Body of pancreas (tissue), 4 donors: ENCODE data around the gene MRPL10. TPM values are rescaled to one million over a fixed set of nuclear protein-coding genes. Genes with fewer than 3 reads are reported as not detected.
A peak's percentile ranks its signal among the peaks of the same experiment; 100 is the strongest.

Experiments used
- ATAC-seq: fragments of 150-250 bp; one replicate; pipeline ENCODE4 v1.9.1; 2016
- DNase-seq, 4 donors: peaks; one replicate each; pipeline ENCODE4 v3.0.0-alpha.2; 2019
- H3K27ac ChIP-seq, 4 donors: fragments of 200-600 bp; sonication (generic); 1 replicate in 3 of 4; 2 replicates in 1 of 4; pipeline versions ENCODE4 v1.5.1 to v1.6.1; 2016 to 2019; ENCODE audit warnings: mild to moderate bottlenecking in 1 of 4, mixed read lengths in 1 of 4, moderate library complexity in 1 of 4
- H3K27me3 ChIP-seq, 2 donors: fragments of 200-600 bp; sonication (generic); one replicate each; pipeline ENCODE4 v1.6.0; 2016; ENCODE audit warnings: mild to moderate bottlenecking in 1 of 2
- H3K36me3 ChIP-seq, 2 donors: fragments of 200-600 bp; sonication (generic); replicated peaks in 1 of 2; 2 replicates each; pipeline ENCODE4 v1.5.1; 2016; ENCODE audit warnings: low read depth in 2 of 2; ENCODE audit not compliant: insufficient read depth in 1 of 2
- H3K4me1 ChIP-seq: fragments of 200-600 bp; sonication (generic); one replicate; pipeline ENCODE4 v1.6.0; 2016
- H3K4me3 ChIP-seq, 2 donors: fragments of 200-600 bp; sonication (generic); 1 replicate in 1 of 2; 2 replicates in 1 of 2; pipeline ENCODE4 v1.5.1; 2016 to 2019
- H3K9me3 ChIP-seq, 3 donors: fragments of 200-600 bp; sonication (generic); 1 replicate in 2 of 3; 2 replicates in 1 of 3; pipeline ENCODE4 v1.5.1; 2016
- POLR2A ChIP-seq, 3 donors: fragments of 450-650 bp; IDR thresholded peaks; one replicate each; pipeline ENCODE4 v1.6.1; 2016; ENCODE audit warnings: antibody characterized with exemption in 3 of 3, mild to moderate bottlenecking in 2 of 3
- WGBS, 2 donors: methylation state at CpG; one replicate each; pipeline ENCODE4 v1.1.5; 2017; 5-methylcytosine and 5-hydroxymethylcytosine counted together
- intact Hi-C: fragments of 100-400 bp; cut with DNase I; formaldehyde crosslinking; loops from one replicate; pipeline ENCODE4 v1.15.1; 2023
- total RNA-seq, 2 donors: library from RNA; depleted of rRNA; stranded (reverse); fragments of >200 nt; gene quantifications; one replicate each; pipeline ENCODE4 v1.1.0, GENCODE V29; 2016
- TF ChIP-seq, protein P1 (sequence below), 7 experiments: fragments of 450-650 bp in 4 of 7; fragments of 200-600 bp in 3 of 7; sonication (generic) in 3 of 7; IDR thresholded peaks; one replicate each; pipeline ENCODE4 v1.5.1; 2016 to 2019; ENCODE audit warnings: antibody characterized with exemption in 7 of 7

MRPL10 gene
- total RNA-seq, 2 donors from 2014 or later: 4.3 to 29.8 TPM

DNA sequence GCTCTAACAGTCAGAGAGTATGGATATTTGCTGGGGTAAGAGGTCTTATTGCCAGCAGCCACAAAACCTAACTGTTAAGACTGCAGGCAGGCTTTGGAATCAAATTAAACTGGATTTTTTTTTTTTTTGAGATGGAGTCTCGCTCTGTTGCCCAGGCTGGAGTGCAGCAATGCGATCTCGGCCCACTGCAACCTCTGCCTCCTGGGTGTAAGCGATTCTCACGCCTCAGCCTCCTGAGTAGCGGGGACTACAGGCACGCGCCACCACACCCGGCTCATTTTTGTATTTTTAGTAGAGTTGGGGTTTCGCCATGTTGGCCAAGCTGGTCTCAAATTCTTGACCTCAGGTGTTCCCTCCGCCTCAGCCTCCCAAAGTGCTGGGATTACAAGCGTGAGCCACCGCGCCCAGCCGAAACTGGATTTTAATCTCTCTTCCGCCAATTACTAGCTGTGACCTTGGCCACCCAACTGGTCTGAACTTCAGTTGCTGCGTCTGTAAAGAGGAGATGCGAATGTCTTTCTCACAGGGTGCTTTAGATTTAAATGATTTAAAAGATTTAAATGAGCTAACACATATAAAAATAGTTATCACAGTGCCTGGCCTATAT, 842 bp downstream of the MRPL10 start:
- Histone ChIP-seq H3K4me3 (peak overlapping the region; percentile 58 to 67), H3K4me1 (peaks cover 20% of the 10 kb centered on the region), H3K27me3 (no peaks in the 10 kb centered on the region), H3K9me3 (no peaks in the 10 kb centered on the region), H3K36me3 (peaks cover 9 to 13% of the 10 kb centered on the region in 2 donors), H3K27ac (peak overlapping the region in 3 of 4 donors; percentile 49 to 78 (median 73))
- intact Hi-C loops: loop anchor here (10.0 kb wide), 1 partner anchor 184 kb away; no protein-coding TSS in a partner anchor
- TF ChIP-seq, protein P1, sequence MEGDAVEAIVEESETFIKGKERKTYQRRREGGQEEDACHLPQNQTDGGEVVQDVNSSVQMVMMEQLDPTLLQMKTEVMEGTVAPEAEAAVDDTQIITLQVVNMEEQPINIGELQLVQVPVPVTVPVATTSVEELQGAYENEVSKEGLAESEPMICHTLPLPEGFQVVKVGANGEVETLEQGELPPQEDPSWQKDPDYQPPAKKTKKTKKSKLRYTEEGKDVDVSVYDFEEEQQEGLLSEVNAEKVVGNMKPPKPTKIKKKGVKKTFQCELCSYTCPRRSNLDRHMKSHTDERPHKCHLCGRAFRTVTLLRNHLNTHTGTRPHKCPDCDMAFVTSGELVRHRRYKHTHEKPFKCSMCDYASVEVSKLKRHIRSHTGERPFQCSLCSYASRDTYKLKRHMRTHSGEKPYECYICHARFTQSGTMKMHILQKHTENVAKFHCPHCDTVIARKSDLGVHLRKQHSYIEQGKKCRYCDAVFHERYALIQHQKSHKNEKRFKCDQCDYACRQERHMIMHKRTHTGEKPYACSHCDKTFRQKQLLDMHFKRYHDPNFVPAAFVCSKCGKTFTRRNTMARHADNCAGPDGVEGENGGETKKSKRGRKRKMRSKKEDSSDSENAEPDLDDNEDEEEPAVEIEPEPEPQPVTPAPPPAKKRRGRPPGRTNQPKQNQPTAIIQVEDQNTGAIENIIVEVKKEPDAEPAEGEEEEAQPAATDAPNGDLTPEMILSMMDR (IDR thresholded peaks at IDR 0.05): no peak
- TF ChIP-seq POLR2A (IDR thresholded peaks at IDR 0.05): no peak
- ATAC-seq (no peak), DNase-seq (no peak)
- 48 to 50% methylated on average over 17 of the region's 18 CpGs for WGBS, 2 donors

DNA sequence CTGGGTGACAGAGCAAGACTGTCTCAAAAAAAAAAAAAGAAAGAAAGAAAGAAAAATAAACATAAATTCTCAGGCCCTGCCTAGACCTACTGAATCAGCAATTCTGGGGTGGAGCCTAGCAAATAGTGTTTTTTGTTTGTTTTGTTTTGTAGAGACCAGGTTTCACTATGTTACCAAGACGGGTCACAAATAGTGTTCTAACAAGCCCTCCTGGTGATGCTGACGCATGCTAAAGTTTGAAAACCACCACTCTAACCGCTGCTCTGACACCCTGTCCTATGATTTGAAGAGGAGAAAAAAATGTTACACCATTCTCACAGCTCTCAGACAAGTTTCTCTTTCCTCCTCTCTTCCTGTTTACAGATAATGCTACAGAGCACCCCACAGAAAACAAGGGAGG, 1.5 kb downstream of the MRPL10 start:
- DNase-seq (no peak), ATAC-seq (no peak)
- Histone ChIP-seq H3K36me3 (peaks cover 9 to 15% of the 10 kb centered on the region in 2 donors), H3K4me3 (no peak overlapping the region), H3K27me3 (no peaks in the 10 kb centered on the region), H3K9me3 (no peaks in the 10 kb centered on the region), H3K4me1 (peaks cover 20% of the 10 kb centered on the region), H3K27ac (no peak overlapping the region)
- intact Hi-C loops: loop anchor here (10.0 kb wide), 1 partner anchor 185 kb away; no protein-coding TSS in a partner anchor
- TF ChIP-seq POLR2A (IDR thresholded peaks at IDR 0.05): no peak
- TF ChIP-seq, protein P1 (IDR thresholded peaks at IDR 0.05): no peak
- WGBS, 2 donors: 62 to 84% methylated on average over 3 of the region's 3 CpGs

DNA sequence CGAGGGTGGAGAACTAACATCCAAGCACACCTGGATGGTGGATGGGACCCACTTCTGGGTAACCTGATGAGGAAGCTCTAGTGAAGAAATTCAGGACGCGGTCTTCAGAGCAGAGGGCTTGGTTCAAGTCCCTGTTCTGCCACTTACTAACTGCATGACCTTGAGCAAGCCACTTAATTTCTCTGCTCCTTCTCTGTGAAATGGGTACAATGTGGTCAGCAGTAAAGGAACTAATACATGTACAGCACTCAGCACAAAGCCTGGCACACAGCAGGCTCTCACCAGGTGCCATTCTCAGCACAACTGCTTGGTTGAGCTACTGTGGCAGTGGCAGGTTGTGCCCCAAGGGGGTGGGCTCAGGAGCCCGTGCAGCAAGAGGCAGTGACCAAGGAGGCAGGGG, 7.8 kb downstream of the MRPL10 start:
- H3K9me3 ChIP-seq: no peaks in the 10 kb centered on the region
- no peaks in the 10 kb centered on the region for H3K27me3 ChIP-seq
- 83 to 85% methylated on average over 4 of the region's 4 CpGs for WGBS, 2 donors
- TF ChIP-seq POLR2A (IDR thresholded peaks at IDR 0.05): no peak
- H3K4me1 ChIP-seq: peaks cover 22% of the 10 kb centered on the region
- DNase-seq (no peak), ATAC-seq (no peak)
- intact Hi-C loops: no loop called here
- no peak overlapping the region for H3K27ac ChIP-seq
- H3K4me3 ChIP-seq: no peak overlapping the region
- H3K36me3 ChIP-seq: peaks cover 9 to 17% of the 10 kb centered on the region in 2 donors

DNA sequence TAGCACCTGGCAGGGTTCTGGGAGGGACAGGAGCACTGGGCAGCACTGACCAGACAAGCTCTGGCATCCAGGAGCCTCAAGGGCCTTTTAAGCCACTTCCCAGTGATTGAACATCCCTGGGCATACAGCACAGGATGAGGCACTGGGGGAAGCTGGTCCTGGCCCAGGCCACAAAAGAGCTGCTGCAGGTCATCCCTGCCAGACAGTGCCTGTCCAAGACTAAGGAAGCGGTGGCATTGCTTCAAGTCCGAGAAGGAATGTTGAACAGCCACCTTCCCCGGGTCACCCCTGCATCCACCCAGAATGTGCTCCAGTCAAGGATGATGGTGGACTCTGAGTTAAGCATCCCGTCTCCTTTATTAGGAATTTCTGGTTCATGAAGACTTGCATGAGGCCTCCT, 8.6 kb downstream of the MRPL10 start:
- Histone ChIP-seq H3K4me1 (peaks cover 22% of the 10 kb centered on the region), H3K27me3 (no peaks in the 10 kb centered on the region), H3K4me3 (no peak overlapping the region), H3K9me3 (no peaks in the 10 kb centered on the region), H3K36me3 (peaks cover 9 to 21% of the 10 kb centered on the region in 2 donors), H3K27ac (peak overlapping the region in 1 of 4 donors; percentile 77)
- intact Hi-C loops: no loop called here
- DNase-seq: no peak
- ATAC-seq: no peak
- no peak for TF ChIP-seq POLR2A (IDR thresholded peaks at IDR 0.05)
- TF ChIP-seq, protein P1 (IDR thresholded peaks at IDR 0.05): no peak
- WGBS, 2 donors: 89 to 91% methylated on average over 4 of the region's 4 CpGs

DNA sequence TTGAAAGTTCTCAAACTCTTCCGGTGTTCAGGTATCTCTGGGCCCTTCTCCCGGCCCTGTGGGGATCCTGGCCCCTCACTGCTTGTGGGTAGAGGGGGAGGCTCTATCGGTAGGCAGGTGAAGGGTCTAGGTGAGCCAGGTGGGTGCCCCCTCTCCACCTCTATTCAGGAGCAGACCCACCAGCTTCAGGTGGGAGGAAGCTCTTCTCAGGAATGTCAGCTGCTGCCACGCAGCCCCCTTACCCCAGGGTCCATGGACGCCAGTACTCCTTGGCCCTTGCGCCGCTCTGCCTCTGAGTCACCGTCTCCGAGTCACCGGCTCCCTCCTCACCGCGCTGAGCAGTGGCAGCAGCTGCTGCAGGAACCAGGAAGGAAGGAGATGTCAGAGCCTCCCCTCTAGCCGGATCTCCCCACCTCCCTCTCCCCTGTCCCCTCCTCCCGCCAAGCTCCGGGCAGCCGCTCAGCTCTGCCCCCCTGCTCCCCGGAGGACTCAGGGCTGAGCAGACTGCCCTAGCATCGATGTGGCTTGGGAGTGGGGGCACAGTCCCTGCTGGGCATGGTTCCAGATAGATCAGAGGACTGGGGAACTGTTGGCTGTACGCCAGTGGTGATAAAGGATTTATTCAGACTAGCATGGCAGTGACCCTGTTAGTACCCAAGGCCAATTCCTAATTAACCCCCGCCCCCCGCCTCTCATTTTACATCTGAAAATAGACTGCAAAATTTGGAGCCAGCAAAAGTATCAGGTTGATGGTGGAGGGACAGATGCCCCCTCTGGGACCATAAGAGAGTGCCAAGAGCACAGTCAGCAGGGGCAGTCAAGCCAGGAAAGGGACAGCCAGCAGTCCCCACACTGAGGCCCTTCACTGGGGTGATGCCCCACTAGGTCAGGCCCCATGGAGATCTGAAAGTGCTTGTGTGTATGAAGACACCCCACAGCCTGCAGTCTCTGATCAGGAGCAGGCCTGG, 9.6 kb downstream of the MRPL10 start, which contains the start of gene OSBPL7:
TSS of gene OSBPL7 (minus strand) at position 371 of the 968 bp plus-strand sequence. CDS start 1,516 bp downstream, outside the sequence.
- Histone ChIP-seq H3K9me3 (no peaks in the 10 kb centered on the region), H3K27ac (peak within 1 kb of the TSS; percentile 53 to 77 (median 70)), H3K27me3 (no peaks in the 10 kb centered on the region), H3K36me3 (peaks cover 8 to 23% of the 10 kb centered on the region in 2 donors), H3K4me3 (peak within 1 kb of the TSS; percentile 59 to 80), H3K4me1 (peaks cover 22% of the 10 kb centered on the region)
- WGBS, 2 donors: 7 to 22% methylated on average over 4 to 20 of the region's 21 CpGs
- intact Hi-C loops: no loop called here
- TF ChIP-seq, protein P1 (IDR thresholded peaks at IDR 0.05): peak in 1 of 7 experiments; percentile 32
- peak; percentile 76 to 86 (median 85) for TF ChIP-seq POLR2A (IDR thresholded peaks at IDR 0.05)
- DNase-seq (peak; percentile 81 to 90 (median 86)), ATAC-seq (peak; percentile 96)
